Cardiac fibroblast (primary cell): Measurements from ENCODE around the gene MSH5.
A peak's percentile ranks its signal among the peaks of the same experiment; 100 is the strongest.

Experiments
- DNase-seq, 2 donors: peaks; one replicate each; pipeline versions ENCODE4 v3.0.0 to v3.0.0-alpha.2; 2010; ENCODE audit warnings: low read depth in 2 of 2
- H3K4me3 ChIP-seq, 2 donors: replicated peaks in 1 of 2; 1 replicate in 1 of 2; 2 replicates in 1 of 2; pipeline ENCODE4 v1.5.1; 2011; ENCODE audit warnings: low read depth in 2 of 2, low read length in 2 of 2, mild to moderate bottlenecking in 2 of 2, moderate library complexity in 1 of 2
- TF ChIP-seq, protein P1 (sequence below): IDR thresholded peaks from one replicate; pipeline ENCODE4 v1.5.1; 2011; ENCODE audit warnings: low read depth, mild to moderate bottlenecking, low read length, inconsistent platforms

Gene MSH5

DNA sequence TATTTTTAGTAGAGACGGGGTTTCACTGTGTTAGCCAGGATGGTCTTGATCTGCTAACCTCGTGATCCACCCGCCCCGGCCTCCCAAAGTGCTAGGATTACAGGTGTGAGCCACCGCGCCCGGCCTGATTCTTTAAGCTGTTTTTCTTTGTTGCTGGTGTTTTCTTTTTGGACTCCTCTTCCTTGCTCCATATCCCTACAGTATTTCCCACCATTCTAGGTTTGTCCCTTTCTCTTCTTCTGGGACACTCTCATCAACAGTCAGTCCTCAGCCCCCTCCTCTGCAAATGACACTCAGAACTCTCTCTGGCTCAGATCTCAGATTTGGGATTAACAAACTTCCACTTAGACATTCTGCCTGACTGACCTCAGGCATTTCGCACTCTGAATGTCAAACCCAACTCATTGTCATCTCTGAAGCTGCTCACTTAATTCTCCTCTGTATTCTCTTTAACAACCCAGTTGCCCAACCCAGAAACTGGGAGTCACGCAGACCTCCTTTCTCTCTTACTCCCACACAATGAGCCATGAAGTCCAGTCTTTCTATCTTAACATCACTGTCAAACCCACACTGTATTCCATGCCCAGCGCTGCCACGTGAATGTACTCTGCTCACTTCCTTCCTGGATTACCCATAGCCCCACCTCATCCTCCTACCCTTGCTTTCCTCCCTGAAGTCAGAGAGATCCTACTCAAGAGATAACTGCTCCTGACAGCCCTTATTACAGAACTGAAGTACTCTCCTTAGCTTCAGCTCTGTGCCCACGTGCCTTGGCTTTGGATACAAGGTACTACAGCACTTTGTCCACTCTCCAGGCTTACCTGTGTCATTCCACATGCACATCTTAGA, 14.1 kb upstream of the MSH5 start:
- DNase-seq: peak; percentile 63 to 74
- no peak overlapping the region for H3K4me3 ChIP-seq
- TF ChIP-seq, protein P1, sequence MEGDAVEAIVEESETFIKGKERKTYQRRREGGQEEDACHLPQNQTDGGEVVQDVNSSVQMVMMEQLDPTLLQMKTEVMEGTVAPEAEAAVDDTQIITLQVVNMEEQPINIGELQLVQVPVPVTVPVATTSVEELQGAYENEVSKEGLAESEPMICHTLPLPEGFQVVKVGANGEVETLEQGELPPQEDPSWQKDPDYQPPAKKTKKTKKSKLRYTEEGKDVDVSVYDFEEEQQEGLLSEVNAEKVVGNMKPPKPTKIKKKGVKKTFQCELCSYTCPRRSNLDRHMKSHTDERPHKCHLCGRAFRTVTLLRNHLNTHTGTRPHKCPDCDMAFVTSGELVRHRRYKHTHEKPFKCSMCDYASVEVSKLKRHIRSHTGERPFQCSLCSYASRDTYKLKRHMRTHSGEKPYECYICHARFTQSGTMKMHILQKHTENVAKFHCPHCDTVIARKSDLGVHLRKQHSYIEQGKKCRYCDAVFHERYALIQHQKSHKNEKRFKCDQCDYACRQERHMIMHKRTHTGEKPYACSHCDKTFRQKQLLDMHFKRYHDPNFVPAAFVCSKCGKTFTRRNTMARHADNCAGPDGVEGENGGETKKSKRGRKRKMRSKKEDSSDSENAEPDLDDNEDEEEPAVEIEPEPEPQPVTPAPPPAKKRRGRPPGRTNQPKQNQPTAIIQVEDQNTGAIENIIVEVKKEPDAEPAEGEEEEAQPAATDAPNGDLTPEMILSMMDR: no peak

DNA sequence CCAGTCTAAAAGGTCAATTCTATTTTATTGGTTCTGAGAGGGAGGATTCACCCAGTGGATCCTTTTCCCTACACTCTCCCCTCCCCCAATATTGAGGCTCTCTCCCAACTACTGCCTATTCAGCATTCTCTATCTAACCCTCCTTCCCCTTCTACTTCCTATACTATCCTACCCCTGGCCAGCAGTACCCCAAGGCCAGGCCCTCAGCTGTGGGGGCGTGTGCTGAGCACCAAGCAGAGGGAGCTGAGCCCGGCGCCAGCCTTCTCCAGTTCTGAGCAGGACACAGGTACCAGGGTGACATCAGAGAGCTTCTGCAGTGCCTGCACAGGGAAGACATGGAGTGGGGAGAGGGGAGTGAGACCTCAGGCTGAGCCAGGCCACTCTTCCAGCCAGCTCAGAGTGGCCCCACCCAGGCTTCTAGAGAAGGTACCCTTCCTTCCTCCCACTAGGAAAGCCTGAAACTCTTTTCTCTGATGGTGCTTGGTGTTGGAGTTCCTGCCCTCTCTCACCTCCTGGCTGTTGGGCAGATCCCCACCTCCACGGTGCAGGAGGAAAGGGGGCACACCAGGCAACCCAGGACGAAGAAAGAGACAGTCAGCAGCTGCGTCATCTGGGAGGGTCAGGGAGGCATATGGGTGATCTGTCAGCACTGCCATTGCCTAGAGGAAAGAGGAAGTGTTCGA, 12.6 kb upstream of the MSH5 start:
- DNase-seq: no peak
- no peak overlapping the region for H3K4me3 ChIP-seq
- TF ChIP-seq, protein P1: no peak

DNA sequence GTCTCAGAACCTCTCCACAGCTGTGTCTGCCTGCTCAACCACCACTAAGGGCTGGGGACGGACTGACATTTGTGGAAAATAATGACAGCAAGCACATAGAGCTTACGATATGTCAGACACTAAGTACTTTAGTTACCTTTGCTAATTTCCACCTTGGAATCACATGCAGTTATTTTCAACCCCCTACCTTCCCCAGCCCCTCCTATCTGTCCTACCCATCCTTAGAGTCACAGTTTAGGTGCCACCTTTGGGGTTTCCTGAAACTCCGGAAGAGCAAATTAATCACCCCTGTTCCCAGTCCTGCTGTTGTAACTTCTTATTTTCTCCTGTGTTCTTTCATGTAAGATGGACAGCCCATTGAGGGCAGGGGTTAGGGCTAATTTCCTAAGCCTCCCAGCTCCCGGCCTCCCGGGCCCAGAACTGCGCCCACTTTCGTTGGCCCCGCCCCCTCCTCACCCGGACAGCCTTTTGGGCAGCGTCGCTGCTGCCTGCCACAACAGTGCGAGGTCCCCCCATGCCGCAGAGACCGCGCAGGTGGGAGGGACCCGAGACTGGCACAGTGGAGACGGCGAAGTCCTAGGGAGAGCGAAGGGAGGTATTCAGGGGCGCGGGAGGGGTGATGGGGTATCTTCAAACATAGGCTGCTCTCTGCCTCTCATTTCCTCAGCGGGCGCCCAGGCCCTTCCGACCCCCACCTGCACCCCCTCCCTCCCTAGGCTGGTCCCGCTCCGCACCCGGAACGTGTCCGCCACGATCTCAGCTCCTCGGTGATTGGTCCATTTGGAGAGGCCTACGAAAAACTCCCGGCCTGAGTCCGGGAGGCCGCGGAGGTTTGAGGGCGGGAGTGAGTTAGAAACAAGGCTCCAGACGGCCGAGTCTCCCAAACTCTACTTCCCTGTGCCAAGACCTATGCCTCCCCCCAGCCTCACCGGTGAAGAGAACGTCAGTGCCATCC, 11.8 kb upstream of the MSH5 start:
- peak overlapping the region; percentile 65 to 97 for H3K4me3 ChIP-seq
- TF ChIP-seq, protein P1: no peak
- no peak for DNase-seq

DNA sequence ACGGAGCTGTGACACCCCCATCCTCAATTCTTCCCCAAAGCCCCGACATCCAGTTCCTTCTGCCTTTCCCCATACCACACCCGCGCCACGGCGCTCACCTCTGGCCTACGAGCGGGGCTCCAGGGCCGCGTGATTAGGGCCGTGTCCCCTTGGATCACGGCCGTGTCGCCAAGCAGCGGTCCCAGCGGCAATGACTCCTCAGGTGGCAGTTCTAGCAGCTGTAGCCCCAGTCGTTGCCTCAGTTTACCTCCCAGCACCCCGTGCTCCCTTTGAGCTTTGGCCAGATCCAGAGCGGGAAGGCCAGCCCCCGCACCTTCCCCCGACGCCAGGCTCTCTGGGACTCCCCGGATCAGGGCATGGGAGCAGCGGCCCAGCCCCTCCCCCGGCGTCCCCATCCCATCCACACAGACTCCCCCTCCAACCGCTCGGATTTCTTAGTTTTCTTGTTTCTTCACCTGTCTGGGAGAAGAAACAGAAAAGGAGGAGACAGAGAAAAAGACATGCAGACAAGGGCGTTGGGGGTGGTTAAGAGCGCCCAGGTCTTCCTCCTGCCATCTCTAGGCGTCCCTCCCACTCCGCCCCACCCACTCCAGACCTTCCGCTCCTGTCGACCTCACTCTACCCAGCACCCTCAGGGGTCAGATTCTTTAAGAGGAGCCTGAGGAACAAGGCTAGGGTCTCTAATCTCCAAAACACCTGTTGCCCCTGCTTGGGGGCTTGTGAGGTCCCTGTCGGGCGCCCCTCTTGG, 10.9 kb upstream of the MSH5 start, which contains the start of gene DDAH2:
TSS of gene DDAH2 (minus strand) at position 533 of the 748 bp plus-strand sequence. CDS start at position 395, 138 bp downstream.
- TF ChIP-seq, protein P1: peak; percentile 49

DNA sequence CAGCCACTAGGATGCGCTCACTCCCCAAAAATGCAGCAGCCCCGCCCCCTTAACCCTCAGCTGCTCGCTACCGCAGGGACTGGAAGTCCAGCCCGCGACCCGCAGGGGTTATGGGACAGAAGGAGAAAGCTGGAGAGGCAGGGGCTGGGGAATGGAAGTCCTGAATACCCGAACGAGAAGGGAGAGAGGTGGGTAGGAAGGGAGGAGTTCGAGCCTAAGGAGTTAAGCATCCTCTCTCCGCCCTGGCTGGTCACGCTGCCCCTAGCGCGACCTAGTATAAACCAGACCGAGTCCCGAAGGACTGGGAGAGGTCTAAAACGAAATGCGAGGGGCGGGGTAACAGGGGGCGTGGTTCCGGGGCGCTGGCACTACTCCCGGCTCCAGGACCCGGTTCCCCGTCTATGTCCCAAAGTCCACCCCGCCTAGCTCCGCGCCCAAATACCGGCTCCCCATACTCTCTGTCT, 10.3 kb upstream of the MSH5 start:
- TF ChIP-seq, protein P1: no peak
- DNase-seq: peak; percentile 92 to 94
- H3K4me3 ChIP-seq: peak overlapping the region; percentile 65 to 97

More for the DNA sequence above, 10.9 kb upstream of the MSH5 start, which contains the start of gene DDAH2:
- no peak for DNase-seq
- H3K4me3 ChIP-seq: peak within 1 kb of the TSS; percentile 65 to 97
